ENCODE results near the gene HUWE1. TPM values are rescaled to one million over a fixed set of nuclear protein-coding genes. Genes with fewer than 3 reads are reported as not detected.

Gene HUWE1
- total and polyA plus RNA-seq, 2 experiments from 2014 or later = 61.2 to 225 TPM

DNA sequence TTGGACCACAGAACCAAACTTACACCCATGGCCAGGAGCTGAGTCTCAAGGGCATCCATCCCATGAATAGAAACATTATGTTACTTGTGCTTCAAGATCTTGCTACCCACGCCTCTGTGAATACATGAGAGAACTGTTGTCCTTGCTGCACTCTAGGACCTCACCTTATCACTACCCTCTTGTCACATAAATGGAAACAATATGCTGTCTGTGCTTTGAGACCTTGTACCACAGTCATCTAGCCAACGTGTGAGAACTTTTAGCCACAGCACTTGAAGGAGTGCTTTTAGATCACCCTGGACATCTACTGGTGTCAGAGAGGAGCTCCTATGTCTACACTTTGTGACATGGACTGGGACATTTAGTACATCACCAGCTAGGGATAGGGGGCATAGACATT lies 30.7 kb upstream of the HUWE1 start (continued):
- no peak for TF ChIP-seq ETS1 (IDR thresholded peaks at IDR 0.05)
- TF ChIP-seq EZH2 (IDR thresholded peaks at IDR 0.05; ENCODE audit: low read depth, unreplicated experiment) = no peak
- no peak for TF ChIP-seq POLR2AphosphoS5 (IDR thresholded peaks at IDR 0.05; ENCODE audit: low read depth)
- no peak for TF ChIP-seq CREB1 (CRISPR knock-in tag; IDR thresholded peaks at IDR 0.05; ENCODE audit: low read depth)
- TF ChIP-seq ZNF114 (CRISPR knock-in tag; IDR thresholded peaks at IDR 0.05) = no peak
- TF ChIP-seq, protein P1, sequence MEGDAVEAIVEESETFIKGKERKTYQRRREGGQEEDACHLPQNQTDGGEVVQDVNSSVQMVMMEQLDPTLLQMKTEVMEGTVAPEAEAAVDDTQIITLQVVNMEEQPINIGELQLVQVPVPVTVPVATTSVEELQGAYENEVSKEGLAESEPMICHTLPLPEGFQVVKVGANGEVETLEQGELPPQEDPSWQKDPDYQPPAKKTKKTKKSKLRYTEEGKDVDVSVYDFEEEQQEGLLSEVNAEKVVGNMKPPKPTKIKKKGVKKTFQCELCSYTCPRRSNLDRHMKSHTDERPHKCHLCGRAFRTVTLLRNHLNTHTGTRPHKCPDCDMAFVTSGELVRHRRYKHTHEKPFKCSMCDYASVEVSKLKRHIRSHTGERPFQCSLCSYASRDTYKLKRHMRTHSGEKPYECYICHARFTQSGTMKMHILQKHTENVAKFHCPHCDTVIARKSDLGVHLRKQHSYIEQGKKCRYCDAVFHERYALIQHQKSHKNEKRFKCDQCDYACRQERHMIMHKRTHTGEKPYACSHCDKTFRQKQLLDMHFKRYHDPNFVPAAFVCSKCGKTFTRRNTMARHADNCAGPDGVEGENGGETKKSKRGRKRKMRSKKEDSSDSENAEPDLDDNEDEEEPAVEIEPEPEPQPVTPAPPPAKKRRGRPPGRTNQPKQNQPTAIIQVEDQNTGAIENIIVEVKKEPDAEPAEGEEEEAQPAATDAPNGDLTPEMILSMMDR (conservative IDR thresholded peaks at IDR 0.05; ENCODE audit: low read depth in 2 of 2) = no peak
- TF ChIP-seq, protein P2, sequence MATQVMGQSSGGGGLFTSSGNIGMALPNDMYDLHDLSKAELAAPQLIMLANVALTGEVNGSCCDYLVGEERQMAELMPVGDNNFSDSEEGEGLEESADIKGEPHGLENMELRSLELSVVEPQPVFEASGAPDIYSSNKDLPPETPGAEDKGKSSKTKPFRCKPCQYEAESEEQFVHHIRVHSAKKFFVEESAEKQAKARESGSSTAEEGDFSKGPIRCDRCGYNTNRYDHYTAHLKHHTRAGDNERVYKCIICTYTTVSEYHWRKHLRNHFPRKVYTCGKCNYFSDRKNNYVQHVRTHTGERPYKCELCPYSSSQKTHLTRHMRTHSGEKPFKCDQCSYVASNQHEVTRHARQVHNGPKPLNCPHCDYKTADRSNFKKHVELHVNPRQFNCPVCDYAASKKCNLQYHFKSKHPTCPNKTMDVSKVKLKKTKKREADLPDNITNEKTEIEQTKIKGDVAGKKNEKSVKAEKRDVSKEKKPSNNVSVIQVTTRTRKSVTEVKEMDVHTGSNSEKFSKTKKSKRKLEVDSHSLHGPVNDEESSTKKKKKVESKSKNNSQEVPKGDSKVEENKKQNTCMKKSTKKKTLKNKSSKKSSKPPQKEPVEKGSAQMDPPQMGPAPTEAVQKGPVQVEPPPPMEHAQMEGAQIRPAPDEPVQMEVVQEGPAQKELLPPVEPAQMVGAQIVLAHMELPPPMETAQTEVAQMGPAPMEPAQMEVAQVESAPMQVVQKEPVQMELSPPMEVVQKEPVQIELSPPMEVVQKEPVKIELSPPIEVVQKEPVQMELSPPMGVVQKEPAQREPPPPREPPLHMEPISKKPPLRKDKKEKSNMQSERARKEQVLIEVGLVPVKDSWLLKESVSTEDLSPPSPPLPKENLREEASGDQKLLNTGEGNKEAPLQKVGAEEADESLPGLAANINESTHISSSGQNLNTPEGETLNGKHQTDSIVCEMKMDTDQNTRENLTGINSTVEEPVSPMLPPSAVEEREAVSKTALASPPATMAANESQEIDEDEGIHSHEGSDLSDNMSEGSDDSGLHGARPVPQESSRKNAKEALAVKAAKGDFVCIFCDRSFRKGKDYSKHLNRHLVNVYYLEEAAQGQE (IDR thresholded peaks at IDR 0.05; ENCODE audit: unreplicated experiment) = no peak

DNA sequence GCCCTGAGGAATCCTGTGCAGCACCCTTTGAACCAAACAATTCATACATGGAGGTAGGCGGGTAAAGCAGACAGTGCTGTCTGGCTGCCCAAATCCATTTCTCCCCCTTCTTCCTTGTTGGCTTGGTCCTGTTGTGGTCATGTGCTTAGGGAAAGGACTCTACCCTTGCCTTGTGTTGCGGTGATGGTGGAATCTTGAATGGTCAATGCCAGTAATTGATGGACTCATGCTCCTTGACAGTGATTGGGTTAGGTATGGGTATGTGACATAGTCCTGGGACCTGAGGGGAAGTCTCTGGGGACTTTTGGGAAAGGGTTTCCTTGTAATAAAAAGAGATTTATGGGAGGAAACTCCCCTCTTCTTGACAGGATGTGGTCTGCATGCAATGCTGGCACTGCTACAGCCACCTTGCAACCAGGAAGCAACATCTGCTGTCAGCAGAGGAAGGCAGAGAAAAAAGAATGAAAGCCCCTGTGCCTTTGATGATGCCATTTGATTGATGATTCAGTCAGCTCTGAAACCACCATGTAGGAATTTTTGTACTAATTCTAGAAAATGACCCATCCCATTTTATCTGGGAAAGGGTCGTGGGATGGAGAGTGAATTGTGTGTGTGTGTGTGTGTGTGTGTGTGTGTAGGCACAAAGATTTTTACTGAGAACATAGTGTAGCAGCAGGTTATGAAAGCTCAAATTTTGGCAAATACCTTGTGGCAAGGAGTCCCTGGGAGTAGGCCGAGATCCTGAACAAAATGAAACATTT lies 30.0 kb upstream of the HUWE1 start:
- H3K27me3 ChIP-seq (ENCODE audit: insufficient read depth) = no peaks in the 10 kb centered on the region
- H3K4me2 ChIP-seq = no peak overlapping the region
- no peaks in the 10 kb centered on the region for H4K20me1 ChIP-seq (replicated peaks; ENCODE audit: insufficient read depth)
- no peaks in the 10 kb centered on the region for H3K36me3 ChIP-seq (ENCODE audit: insufficient read depth)
- Mint-ChIP-seq H3K27ac (no peak overlapping the region), H3K4me1 (peaks cover 20% of the 10 kb centered on the region), H3K27me3 (ENCODE audit: insufficient read depth, low read depth, poor library complexity) (peaks cover 3% of the 10 kb centered on the region), H3K9me3 (0 out of 3 replicates have a peak, but pooled peaks cover 2% of the 10 kb centered on the region), H3K4me3 (no peak overlapping the region), H3K36me3 (ENCODE audit: low read depth) (no peaks in the 10 kb centered on the region)
- no peaks in the 10 kb centered on the region for H3K4me1 ChIP-seq (ENCODE audit: insufficient read depth)
- no peak overlapping the region for H3K4me3 ChIP-seq
- no peak overlapping the region for H3K27ac ChIP-seq (ENCODE audit: low read depth)
- H3K79me2 ChIP-seq (replicated peaks; ENCODE audit: insufficient read depth) = no peaks in the 10 kb centered on the region
- ATAC-seq (no peak), DNase-seq (ENCODE audit: low spot score) (no peak)
- no peaks in the 10 kb centered on the region for H3K9me2 ChIP-seq (ENCODE audit: insufficient read depth)
- no peak overlapping the region for H2AFZ ChIP-seq
- H3F3A ChIP-seq (replicated peaks; ENCODE audit: low read depth) = no peaks in the 10 kb centered on the region
- TF ChIP-seq ZNF331 (CRISPR knock-in tag; IDR thresholded peaks at IDR 0.05; ENCODE audit: low read depth) (no peak), EZH2 (IDR thresholded peaks at IDR 0.05; ENCODE audit: low read depth, unreplicated experiment) (no peak), ETS1 (IDR thresholded peaks at IDR 0.05) (no peak), CREB1 (CRISPR knock-in tag; IDR thresholded peaks at IDR 0.05; ENCODE audit: low read depth) (no peak), ZNF114 (CRISPR knock-in tag; IDR thresholded peaks at IDR 0.05) (no peak), POLR2AphosphoS5 (IDR thresholded peaks at IDR 0.05; ENCODE audit: low read depth) (no peak)
- TF ChIP-seq, protein P3, sequence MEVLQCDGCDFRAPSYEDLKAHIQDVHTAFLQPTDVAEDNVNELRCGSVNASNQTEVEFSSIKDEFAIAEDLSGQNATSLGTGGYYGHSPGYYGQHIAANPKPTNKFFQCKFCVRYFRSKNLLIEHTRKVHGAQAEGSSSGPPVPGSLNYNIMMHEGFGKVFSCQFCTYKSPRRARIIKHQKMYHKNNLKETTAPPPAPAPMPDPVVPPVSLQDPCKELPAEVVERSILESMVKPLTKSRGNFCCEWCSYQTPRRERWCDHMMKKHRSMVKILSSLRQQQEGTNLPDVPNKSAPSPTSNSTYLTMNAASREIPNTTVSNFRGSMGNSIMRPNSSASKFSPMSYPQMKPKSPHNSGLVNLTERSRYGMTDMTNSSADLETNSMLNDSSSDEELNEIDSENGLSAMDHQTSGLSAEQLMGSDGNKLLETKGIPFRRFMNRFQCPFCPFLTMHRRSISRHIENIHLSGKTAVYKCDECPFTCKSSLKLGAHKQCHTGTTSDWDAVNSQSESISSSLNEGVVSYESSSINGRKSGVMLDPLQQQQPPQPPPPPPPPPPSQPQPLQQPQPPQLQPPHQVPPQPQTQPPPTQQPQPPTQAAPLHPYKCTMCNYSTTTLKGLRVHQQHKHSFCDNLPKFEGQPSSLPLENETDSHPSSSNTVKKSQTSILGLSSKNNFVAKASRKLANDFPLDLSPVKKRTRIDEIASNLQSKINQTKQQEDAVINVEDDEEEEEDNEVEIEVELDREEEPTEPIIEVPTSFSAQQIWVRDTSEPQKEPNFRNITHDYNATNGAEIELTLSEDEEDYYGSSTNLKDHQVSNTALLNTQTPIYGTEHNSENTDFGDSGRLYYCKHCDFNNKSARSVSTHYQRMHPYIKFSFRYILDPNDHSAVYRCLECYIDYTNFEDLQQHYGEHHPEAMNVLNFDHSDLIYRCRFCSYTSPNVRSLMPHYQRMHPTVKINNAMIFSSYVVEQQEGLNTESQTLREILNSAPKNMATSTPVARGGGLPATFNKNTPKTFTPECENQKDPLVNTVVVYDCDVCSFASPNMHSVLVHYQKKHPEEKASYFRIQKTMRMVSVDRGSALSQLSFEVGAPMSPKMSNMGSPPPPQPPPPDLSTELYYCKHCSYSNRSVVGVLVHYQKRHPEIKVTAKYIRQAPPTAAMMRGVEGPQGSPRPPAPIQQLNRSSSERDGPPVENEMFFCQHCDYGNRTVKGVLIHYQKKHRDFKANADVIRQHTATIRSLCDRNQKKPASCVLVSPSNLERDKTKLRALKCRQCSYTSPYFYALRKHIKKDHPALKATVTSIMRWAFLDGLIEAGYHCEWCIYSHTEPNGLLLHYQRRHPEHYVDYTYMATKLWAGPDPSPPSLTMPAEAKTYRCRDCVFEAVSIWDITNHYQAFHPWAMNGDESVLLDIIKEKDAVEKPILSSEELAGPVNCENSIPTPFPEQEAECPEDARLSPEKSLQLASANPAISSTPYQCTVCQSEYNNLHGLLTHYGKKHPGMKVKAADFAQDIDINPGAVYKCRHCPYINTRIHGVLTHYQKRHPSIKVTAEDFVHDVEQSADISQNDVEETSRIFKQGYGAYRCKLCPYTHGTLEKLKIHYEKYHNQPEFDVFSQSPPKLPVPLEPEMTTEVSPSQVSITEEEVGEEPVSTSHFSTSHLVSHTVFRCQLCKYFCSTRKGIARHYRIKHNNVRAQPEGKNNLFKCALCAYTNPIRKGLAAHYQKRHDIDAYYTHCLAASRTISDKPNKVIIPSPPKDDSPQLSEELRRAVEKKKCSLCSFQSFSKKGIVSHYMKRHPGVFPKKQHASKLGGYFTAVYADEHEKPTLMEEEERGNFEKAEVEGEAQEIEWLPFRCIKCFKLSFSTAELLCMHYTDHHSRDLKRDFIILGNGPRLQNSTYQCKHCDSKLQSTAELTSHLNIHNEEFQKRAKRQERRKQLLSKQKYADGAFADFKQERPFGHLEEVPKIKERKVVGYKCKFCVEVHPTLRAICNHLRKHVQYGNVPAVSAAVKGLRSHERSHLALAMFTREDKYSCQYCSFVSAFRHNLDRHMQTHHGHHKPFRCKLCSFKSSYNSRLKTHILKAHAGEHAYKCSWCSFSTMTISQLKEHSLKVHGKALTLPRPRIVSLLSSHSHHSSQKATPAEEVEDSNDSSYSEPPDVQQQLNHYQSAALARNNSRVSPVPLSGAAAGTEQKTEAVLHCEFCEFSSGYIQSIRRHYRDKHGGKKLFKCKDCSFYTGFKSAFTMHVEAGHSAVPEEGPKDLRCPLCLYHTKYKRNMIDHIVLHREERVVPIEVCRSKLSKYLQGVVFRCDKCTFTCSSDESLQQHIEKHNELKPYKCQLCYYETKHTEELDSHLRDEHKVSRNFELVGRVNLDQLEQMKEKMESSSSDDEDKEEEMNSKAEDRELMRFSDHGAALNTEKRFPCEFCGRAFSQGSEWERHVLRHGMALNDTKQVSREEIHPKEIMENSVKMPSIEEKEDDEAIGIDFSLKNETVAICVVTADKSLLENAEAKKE (CRISPR knock-in tag; IDR thresholded peaks at IDR 0.05) = no peak

Data from GM23338 (cell line).